H1 (cell line): ENCODE measurements around the gene ACVRL1. TPM values are rescaled to one million over a fixed set of nuclear protein-coding genes. Genes with fewer than 3 reads are reported as not detected.

ENCODE experiments used
- CTCF ChIA-PET: fragments of 300-600 bp; sonication (Branson Sonifier 250); formaldehyde crosslinking; loops from one replicate; lab custom pipeline; 2021; ENCODE audit not compliant: partially characterized antibody; lab: Charles Lee
- POLR2A ChIA-PET: fragments of 300-600 bp; sonication (Branson Sonifier 250); formaldehyde crosslinking; loops from one replicate; lab custom pipeline; 2021; ENCODE audit warnings: inconsistent platforms; ENCODE audit not compliant: partially characterized antibody; lab: Charles Lee
- DNase-seq, 2 experiments: peaks; one replicate each; pipeline versions ENCODE4 v3.0.0 to v3.0.0-alpha.2; 2010 to 2022; ENCODE audit warnings: low spot score in 2 of 2, low read depth in 1 of 2, mixed read lengths in 1 of 2
- FAIRE-seq: peaks from 2 replicates; lab custom pipeline; 2011; peaks lifted over from hg19 to GRCh38; lab: Jason Lieb, UNC
- H2AFZ ChIP-seq: 2 replicates; pipeline ENCODE4 v1.8.1; 2012; ENCODE audit warnings: low read length, inconsistent platforms
- H2AK5ac ChIP-seq: 2 replicates; pipeline ENCODE4 v1.6.1; 2013; ENCODE audit warnings: low read depth, low read length
- H2BK120ac ChIP-seq: replicated peaks from 2 replicates; pipeline ENCODE3; 2013; ENCODE audit warnings: low read depth, low read length, inconsistent platforms
- H2BK12ac ChIP-seq: 2 replicates; pipeline ENCODE4 v1.6.1; 2013; ENCODE audit warnings: low read depth, low read length
- H2BK15ac ChIP-seq: 2 replicates; pipeline ENCODE4 v1.6.1; 2013; ENCODE audit warnings: low read length
- H2BK20ac ChIP-seq: 2 replicates; pipeline ENCODE4 v1.6.1; 2013; ENCODE audit warnings: low read length
- H2BK5ac ChIP-seq: 2 replicates; pipeline ENCODE4 v1.6.1; 2013; ENCODE audit warnings: low read depth, low read length
- H3K14ac ChIP-seq: 2 replicates; pipeline ENCODE4 v1.6.1; 2013; ENCODE audit warnings: inconsistent platforms; ENCODE audit not compliant: insufficient read length
- H3K18ac ChIP-seq: 2 replicates; pipeline ENCODE4 v1.6.1; 2013; ENCODE audit warnings: low read length; ENCODE audit errors: extremely low read depth
- H3K23ac ChIP-seq: 2 replicates; pipeline ENCODE4 v1.6.1; 2013; ENCODE audit warnings: inconsistent platforms; ENCODE audit not compliant: insufficient read length
- H3K23me2 ChIP-seq: 2 replicates; pipeline ENCODE4 v1.6.1; 2013; ENCODE audit warnings: low read depth, low read length
- H3K27ac ChIP-seq: 2 replicates; pipeline ENCODE4 v1.6.1; 2011; ENCODE audit warnings: low read depth, low read length, inconsistent platforms
- H3K27me3 ChIP-seq, 4 experiments: replicated peaks in 1 of 4; 1 replicate in 1 of 4; 2 replicates in 3 of 4; pipeline versions ENCODE4 v1.6.1 to v1.8.1; 2011 to 2013; ENCODE audit warnings: low read length in 3 of 4, mild to moderate bottlenecking in 3 of 4, inconsistent platforms in 2 of 4, mixed read lengths in 2 of 4, moderate library complexity in 1 of 4; ENCODE audit not compliant: control insufficient read depth in 3 of 4, insufficient read depth in 3 of 4; ENCODE audit errors: extremely low read depth in 1 of 4
- H3K36me3 ChIP-seq, 4 experiments: 2 replicates each; pipeline versions ENCODE4 v1.6.1 to v1.8.1; 2011 to 2013; ENCODE audit warnings: mild to moderate bottlenecking in 4 of 4, low read length in 3 of 4, moderate library complexity in 2 of 4, control low read depth in 1 of 4, inconsistent platforms in 1 of 4; ENCODE audit not compliant: insufficient read depth in 4 of 4, control insufficient read depth in 2 of 4
- H3K4ac ChIP-seq: replicated peaks from 2 replicates; pipeline ENCODE3; 2013; ENCODE audit warnings: low read length, low read depth, mixed read lengths, inconsistent platforms; ENCODE audit not compliant: insufficient read length
- H3K4me1 ChIP-seq, 4 experiments: replicated peaks in 1 of 4; 1 replicate in 1 of 4; 2 replicates in 3 of 4; pipeline versions ENCODE4 v1.6.1 to v1.8.1; 2011 to 2013; ENCODE audit warnings: low read length in 3 of 4, inconsistent platforms in 2 of 4, mixed read lengths in 1 of 4; ENCODE audit not compliant: insufficient read depth in 4 of 4, control insufficient read depth in 3 of 4
- H3K4me2 ChIP-seq, 2 experiments: 2 replicates each; pipeline versions ENCODE4 v1.6.1 to v1.8.1; 2011 to 2013; ENCODE audit warnings: low read depth in 2 of 2, low read length in 2 of 2, control low read depth in 1 of 2, inconsistent platforms in 1 of 2, mild to moderate bottlenecking in 1 of 2; ENCODE audit not compliant: insufficient read depth in 1 of 2
- H3K4me3 ChIP-seq, 4 experiments: fragments of 200-600, 300-600 bp in 1 of 4; sonication (generic), shearing (Covaris generic), sonication (Bioruptor Twin) in 1 of 4; 2 replicates each; pipeline versions ENCODE4 v1.5.1 to v1.8.1; 2011 to 2016; ENCODE audit warnings: low read length in 4 of 4, low read depth in 3 of 4, control low read depth in 2 of 4, inconsistent platforms in 2 of 4, mild to moderate bottlenecking in 2 of 4, mixed read lengths in 1 of 4, moderate library complexity in 1 of 4; ENCODE audit not compliant: insufficient read depth in 2 of 4; ENCODE audit errors: extremely low read depth in 1 of 4
- H3K56ac ChIP-seq: replicated peaks from 2 replicates; pipeline ENCODE3; 2013; ENCODE audit warnings: low read depth, mild to moderate bottlenecking, mixed read lengths, low read length, inconsistent platforms; ENCODE audit not compliant: insufficient read length
- H3K79me1 ChIP-seq: 2 replicates; pipeline ENCODE4 v1.6.1; 2013; ENCODE audit warnings: low read depth, low read length, control low read depth
- H3K79me2 ChIP-seq, 2 experiments: 2 replicates each; pipeline versions ENCODE4 v1.6.1 to v1.8.1; 2012 to 2013; ENCODE audit warnings: low read length in 2 of 2, mild to moderate bottlenecking in 2 of 2, inconsistent platforms in 1 of 2; ENCODE audit not compliant: insufficient read depth in 2 of 2, control insufficient read depth in 1 of 2
- H3K9ac ChIP-seq, 4 experiments: replicated peaks in 1 of 4; 1 replicate in 1 of 4; 2 replicates in 3 of 4; pipeline versions ENCODE4 v1.6.1 to v1.8.1; 2011 to 2013; ENCODE audit warnings: low read depth in 3 of 4, low read length in 3 of 4, control low read depth in 2 of 4, mild to moderate bottlenecking in 2 of 4, moderate library complexity in 2 of 4, inconsistent platforms in 1 of 4; ENCODE audit errors: extremely low read depth in 1 of 4
- H3K9me3 ChIP-seq, 2 experiments: 2 replicates each; pipeline versions ENCODE4 v1.6.1 to v1.8.1; 2012 to 2013; ENCODE audit warnings: mild to moderate bottlenecking in 2 of 2, moderate library complexity in 2 of 2, control low read depth in 1 of 2, inconsistent platforms in 1 of 2, low read depth in 1 of 2, low read length in 1 of 2, mixed read lengths in 1 of 2; ENCODE audit not compliant: insufficient read depth in 2 of 2
- H4K20me1 ChIP-seq, 2 experiments: replicated peaks in 1 of 2; 2 replicates each; pipeline versions ENCODE3 to v1.8.1; 2011 to 2013; ENCODE audit warnings: inconsistent platforms in 2 of 2, low read length in 2 of 2, mild to moderate bottlenecking in 1 of 2; ENCODE audit not compliant: insufficient read depth in 2 of 2, control insufficient read depth in 1 of 2
- H4K5ac ChIP-seq: 2 replicates; pipeline ENCODE4 v1.6.1; 2013; ENCODE audit warnings: low read length, low read depth, mixed read lengths, inconsistent platforms; ENCODE audit not compliant: insufficient read length
- H4K8ac ChIP-seq: 2 replicates; pipeline ENCODE4 v1.8.0; 2013; ENCODE audit warnings: mild to moderate bottlenecking, moderate library complexity, low read length, inconsistent platforms; ENCODE audit not compliant: insufficient read depth; ENCODE audit errors: extremely low read depth
- H4K91ac ChIP-seq: replicated peaks from 2 replicates; pipeline ENCODE3; 2013; ENCODE audit warnings: low read length, mixed read lengths, inconsistent platforms; ENCODE audit not compliant: insufficient read length
- SAP30 ChIP-seq: fragments of 300-600 bp; sonication (generic); IDR thresholded peaks from 2 replicates; pipeline ENCODE4 v1.7.1; 2012; ENCODE audit warnings: low read length, moderate library complexity, mild to moderate bottlenecking, inconsistent platforms; ENCODE audit not compliant: insufficient read depth, insufficient replicate concordance
- YY1 ChIP-seq: IDR thresholded peaks from 2 replicates; pipeline ENCODE4 v1.6.1; 2011; ENCODE audit warnings: low read depth, mild to moderate bottlenecking, low read length
- WGBS, 2 experiments: shearing (Covaris generic) in 1 of 2; methylation state at CpG; one replicate each; pipeline versions ENCODE4 v1.1.6 to v1.1.7; 2013 to 2015; ENCODE audit warnings: low lambda C conversion rate in 2 of 2, mixed read lengths in 2 of 2, inconsistent platforms in 1 of 2, low coverage in 1 of 2, missing lambda C conversion rate in 1 of 2; ENCODE audit not compliant: insufficient replicate concordance in 2 of 2, insufficient coverage in 1 of 2, insufficient read length in 1 of 2; ENCODE audit errors: extremely low coverage in 1 of 2, missing lambda C conversion rate in 1 of 2; 5-methylcytosine and 5-hydroxymethylcytosine counted together
- polyA plus RNA-seq, 7 experiments: library from polyadenylated mRNA; depleted of rRNA in 3 of 7; stranded (reverse) in 5 of 7; unstranded in 2 of 7; fragments of >200 nt in 5 of 7; fragments of 200-250 nt in 2 of 7; gene quantifications; 1 replicate in 5 of 7; 2 replicates in 1 of 7; 4 replicates in 1 of 7; pipeline versions ENCODE4 v1.2.1 to v1.2.3, GENCODE V29; 2011 to 2013; ENCODE audit warnings: missing spikeins in 2 of 7, mixed read lengths in 2 of 7
- total RNA-seq: library from RNA; stranded (reverse); fragmentation: NEBNext Ultra II Directional; extraction: Animal tissue kit (Norgen Biotek cat#: 25700); gene quantifications from 2 replicates; pipeline ENCODE4 v1.2.1, GENCODE V29; 2021

Gene ACVRL1
- total and polyA plus RNA-seq, 2 of the 8 experiments (the other 6 are each of a cell fraction or from before 2014, with no cell fraction given), result 0.09 to 0.35 TPM

GRCh38 chr12:51941604-51942003, 34.3 kb downstream of the ACVRL1 start:
- FAIRE-seq, result no peak

More at GRCh38 chr12:51941604-51942003, 34.3 kb downstream of the ACVRL1 start:
- H3K27me3 ChIP-seq, result no peaks in the 10 kb centered on the region
- TF ChIP-seq SAP30 (no peak), YY1 (no peak)
- TF ChIP-seq, all 59 proteins: peak for 0
- Histone ChIP-seq H3K4me2 (no peak overlapping the region), H4K8ac (no peak overlapping the region), H4K5ac (no peak overlapping the region), H3K4me1 (peaks cover 0 to 2% (median 0%) of the 10 kb centered on the region in 4 experiments; a peak in 3 of 7 replicates), H3K23me2 (0 out of 2 replicates have a peak, but pooled peaks cover 2% of the 10 kb centered on the region), H3K27ac (no peak overlapping the region), H3K4ac (no peak overlapping the region), H2BK5ac (no peak overlapping the region), H2BK12ac (no peak overlapping the region), H3K9ac (no peak overlapping the region), H3K79me1 (no peaks in the 10 kb centered on the region), H2AFZ (no peak overlapping the region), H4K91ac (no peak overlapping the region), H4K20me1 (no peaks in the 10 kb centered on the region), H3K18ac (no peak overlapping the region), H3K36me3 (no peaks in the 10 kb centered on the region), H2BK120ac (no peak overlapping the region), H3K56ac (no peak overlapping the region), H3K23ac (no peak overlapping the region), H2BK15ac (no peak overlapping the region), H2AK5ac (no peak overlapping the region), H2BK20ac (no peak overlapping the region), H3K79me2 (no peaks in the 10 kb centered on the region), H3K9me3 (peaks cover 0 to 5% of the 10 kb centered on the region in 2 experiments; a peak in 1 of 4 replicates), H3K4me3 (no peak overlapping the region), H3K14ac (no peak overlapping the region)
- CTCF ChIA-PET, result interaction anchor here (0.6 to 10.1 kb wide), 4 partner anchors 17 to 62 kb away, joined by 3 to 106 read pairs (median 4); no protein-coding TSS in a partner anchor
- no peak for DNase-seq
- POLR2A ChIA-PET, result no interaction called here
- WGBS, 2 experiments, result 86% methylated on average over 4 of the region's 4 CpGs; no CpG with 5 or more reads in 1 of the 2 experiments
